Measurements from ENCODE around the gene E2F8.

E2F8 gene

GRCh38 chr11:19252394-19253152 is 11.8 kb upstream of the E2F8 start:
- DNase-seq = no peak

DNA sequence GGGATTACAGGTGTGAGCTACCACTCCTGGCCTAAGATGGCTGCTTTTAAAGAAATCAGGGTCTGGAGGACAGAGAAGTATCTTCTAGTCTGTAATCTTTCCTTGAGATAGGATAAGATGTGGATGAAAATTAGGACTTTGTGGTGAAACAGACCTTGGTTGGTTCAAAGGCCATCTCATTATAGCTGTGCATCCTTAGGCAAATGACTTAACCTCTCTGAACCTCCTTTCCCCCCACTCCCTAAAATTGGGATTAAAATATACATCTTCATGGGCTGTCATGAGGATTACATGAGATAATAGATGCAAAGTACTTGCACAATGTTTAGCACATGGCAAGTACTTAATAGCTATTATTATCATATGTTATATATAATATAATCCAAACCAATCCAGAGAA is 10.8 kb upstream of the E2F8 start:
- no peak for DNase-seq

- DNase-seq = no peak
These were observed 6.1 kb upstream of the E2F8 start for GRCh38 chr11:19246816-19247215.

GRCh38 chr11:19245351-19245750 is 4.6 kb upstream of the E2F8 start:
- no peak for DNase-seq

- no peak for DNase-seq
These were observed 3.9 kb upstream of the E2F8 start for GRCh38 chr11:19244621-19245020.

DNA sequence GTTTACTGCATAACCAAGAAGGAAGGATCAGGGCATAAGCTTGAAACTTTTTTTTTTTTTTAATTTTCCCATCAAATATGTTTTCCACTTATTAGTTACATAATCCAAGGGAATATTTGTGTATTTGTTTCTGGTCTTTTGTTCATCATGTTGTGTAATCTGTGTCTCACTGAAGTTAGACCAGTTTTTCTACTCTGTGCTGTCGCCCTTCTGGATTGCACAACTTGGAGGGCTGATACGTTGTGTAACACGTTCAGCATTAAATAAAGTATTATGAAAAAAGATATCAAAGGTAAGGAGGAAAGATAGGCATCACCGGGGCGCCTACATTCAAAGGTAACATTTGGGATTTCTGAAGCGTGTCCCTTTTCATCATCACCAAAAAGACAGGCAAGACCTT is 3.3 kb upstream of the E2F8 start:
- no peak for DNase-seq

DNA sequence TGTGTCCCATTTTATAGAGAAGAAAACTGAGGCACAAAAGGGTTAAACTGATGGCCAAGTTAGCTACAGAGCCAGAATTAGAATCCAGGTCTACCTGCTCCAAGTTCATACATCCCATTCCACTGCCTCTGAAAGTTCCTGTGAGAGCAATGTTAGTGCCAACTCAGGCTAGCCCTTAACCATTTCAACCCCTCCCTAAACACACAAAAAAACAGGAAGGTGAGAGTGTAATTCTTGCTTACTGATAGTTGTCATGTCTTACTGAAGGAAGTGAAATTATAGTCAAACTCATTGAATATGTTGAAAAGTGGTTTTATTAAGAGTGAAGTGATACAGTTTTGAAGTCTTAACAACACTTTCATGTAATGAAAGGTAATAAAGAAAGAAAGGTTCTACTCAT is 2.9 kb upstream of the E2F8 start:
- DNase-seq = no peak

- no peak for DNase-seq
These were observed 2.4 kb upstream of the E2F8 start for GRCh38 chr11:19243143-19243542.

DNA sequence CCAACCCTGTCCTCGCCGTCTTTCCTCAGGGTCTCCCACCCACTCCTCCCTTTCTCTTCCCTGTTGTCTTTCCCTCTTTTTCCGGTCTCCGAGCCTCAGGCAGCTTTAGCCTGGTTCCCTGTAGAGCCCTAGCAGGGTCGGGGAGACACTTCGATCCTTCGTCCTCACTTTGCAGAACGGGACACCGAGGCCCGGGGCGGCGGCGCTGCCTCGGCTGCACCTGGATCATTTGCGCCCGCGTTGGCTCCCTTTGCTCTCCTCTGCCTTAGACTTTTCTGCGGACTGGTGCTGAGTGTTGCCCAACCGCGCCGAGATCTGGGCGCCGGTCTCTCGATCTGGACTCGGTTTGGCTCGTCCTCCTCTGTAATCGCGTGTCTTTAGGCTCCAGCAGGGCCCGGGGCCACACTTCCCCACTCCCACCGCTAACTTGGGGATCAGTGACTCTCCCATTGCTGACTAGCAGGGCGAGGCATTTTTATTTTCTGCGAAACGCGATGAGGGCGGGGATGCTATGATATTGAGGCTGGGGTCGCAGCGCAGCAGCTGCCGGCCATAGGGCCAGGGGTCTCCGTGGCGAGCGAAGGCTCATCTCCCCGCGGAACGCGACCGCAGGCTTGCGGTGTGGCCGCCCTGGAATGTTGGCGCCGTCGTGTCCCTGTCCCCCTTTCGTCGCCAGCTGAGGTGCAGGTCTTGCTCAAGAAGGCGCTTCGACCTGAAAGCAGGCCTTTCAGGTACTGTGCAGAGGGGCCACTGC is 1.6 kb upstream of the E2F8 start:
- DNase-seq = no peak

- DNase-seq = no peak
These were observed 774 bp upstream of the E2F8 start for GRCh38 chr11:19241260-19242178.

GRCh38 chr11:19239039-19239438 is 1.7 kb downstream of the E2F8 start:
- DNase-seq = no peak

DNA sequence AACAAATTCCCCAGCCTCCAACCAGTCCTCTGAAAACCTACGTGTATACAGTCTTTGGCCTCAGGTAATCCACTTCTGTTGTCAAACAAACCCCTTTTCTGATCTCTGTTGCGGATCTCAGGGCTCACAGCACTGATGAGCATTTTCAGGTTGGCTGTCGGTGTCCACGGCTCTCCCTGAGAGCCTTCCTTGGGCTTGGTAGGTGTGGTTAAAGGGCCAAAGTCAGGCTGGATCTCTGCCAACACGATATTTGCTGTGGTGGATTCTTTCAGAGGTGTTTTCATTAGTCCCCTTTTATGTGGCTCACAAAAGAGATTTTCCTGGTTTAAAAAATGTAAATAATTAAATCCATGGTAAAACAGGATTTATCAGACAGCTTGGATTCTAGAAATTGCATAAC is 2.9 kb downstream of the E2F8 start:
- no peak for DNase-seq

DNA sequence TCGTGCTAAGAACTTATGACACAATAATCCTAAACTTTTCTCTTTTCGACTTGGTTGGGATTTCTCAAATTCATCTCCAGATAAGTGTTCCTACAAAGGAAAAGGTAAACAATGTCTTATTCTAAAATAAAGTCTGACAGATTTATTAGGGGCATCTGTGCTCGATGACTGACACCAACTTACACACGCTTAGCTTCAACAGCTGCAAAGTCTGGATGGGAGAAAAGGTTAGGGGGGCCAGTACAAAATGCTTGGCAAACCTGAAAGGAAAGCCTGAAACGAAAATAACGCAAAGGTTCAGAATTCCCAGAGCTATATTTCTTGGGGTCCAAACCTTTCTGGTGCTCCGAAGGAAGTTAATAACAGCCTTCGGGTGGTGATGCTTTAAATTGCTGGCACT is 3.4 kb downstream of the E2F8 start:
- DNase-seq = no peak

DNA sequence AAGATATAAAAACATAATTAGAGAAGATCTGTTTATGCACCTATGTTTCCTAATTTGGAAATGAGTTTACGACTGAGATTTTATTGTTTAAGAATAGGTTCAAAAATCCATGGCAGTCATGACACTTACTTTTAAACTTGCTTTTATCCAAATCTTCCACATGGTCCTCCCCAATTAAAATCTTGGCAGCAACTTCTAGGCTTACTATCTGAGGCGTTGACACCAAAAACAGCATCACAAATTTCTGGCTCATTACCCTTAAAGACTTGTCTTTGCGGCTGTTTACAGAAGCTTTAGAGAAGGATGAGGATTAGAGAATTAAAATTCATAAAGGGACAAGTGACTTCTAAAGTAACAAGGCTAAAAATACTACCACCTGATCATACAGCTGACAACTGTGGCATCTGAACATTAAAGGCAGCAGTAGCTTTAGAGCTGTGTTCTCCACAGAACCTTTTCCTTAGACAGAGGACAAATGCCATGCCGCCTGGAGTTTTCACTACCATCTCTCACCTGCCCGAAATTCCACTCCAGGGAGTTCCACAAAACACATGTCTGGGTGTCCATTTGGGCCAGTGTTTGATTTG is 6.4 kb downstream of the E2F8 start:
- no peak for DNase-seq

GRCh38 chr11:19232910-19233503 is 7.7 kb downstream of the E2F8 start:
- no peak for DNase-seq

GRCh38 chr11:19229671-19230070 is 11.1 kb downstream of the E2F8 start:
- DNase-seq = no peak

- DNase-seq = no peak
These were observed 11.8 kb downstream of the E2F8 start for GRCh38 chr11:19228968-19229367.

DNA sequence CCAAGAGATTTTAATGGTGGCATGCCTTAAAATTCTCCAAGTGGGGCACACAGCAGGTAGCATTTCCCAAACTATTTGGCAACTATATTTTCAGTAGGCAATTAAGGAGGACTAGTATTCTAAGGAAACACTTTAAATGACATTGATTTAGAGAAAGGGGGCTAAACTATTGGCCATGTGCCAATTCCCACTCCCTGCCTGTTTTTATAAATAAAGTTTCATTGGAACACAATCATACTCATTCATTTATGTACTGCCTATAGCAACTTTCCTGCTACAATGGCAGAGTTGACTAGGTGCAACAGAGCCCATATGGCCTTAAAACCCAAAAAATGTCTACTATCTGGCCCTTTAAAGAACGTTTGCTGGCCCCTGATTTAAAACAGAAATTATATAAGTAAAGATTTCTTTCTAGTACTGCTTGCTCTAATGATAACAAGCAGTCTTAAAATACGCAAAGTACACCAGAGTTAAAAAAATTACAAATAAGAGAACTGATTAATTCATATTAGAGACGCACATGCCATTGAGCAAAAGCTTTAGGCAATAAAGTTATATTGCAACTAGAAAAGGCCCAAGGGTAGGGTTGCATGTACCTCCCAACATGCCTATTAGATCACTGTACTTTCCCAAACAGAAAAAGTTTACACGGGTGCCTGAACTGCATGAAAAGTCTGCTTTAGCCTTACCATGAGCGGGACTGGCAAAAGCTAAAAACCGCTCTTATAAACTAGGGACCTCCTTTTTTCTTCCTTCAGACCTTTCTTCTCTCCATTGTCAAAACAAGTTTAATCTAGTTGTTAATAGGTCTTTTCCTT is 14.2 kb downstream of the E2F8 start:
- no peak for DNase-seq

- DNase-seq = no peak
These were observed 15.2 kb downstream of the E2F8 start for GRCh38 chr11:19225581-19225980.

GRCh38 chr11:19225123-19225522 is 15.6 kb downstream of the E2F8 start:
- DNase-seq = no peak

- no peak for DNase-seq
These were observed 19.6 kb downstream of the E2F8 start for GRCh38 chr11:19220903-19221724.

All from activated naive CD4-positive, alpha-beta T cell treated with anti-CD3 and anti-CD28 coated beads, Interleukin-2, amount 50 U/mL, for 16 hours (primary cell).